ENCODE results near the gene FGFRL1.
"Not testable (repeated sequence)": the region's sequence is repeated elsewhere in the genome, so short reads cannot be mapped to it uniquely, and the experiment has no call there.

FGFRL1 gene

GRCh38 chr4:993111-994029, 18.1 kb upstream of the FGFRL1 start, which contains the start of gene SLC26A1:
Gene SLC26A1, minus strand, starts transcription at chr4:993404. Its CDS starts 1,701 bp downstream, at chr4:991703.
- no peak for DNase-seq

- DNase-seq, result no peak
Observed at GRCh38 chr4:995311-996026, 16.0 kb upstream of the FGFRL1 start.

- DNase-seq, result no peak
Observed at GRCh38 chr4:996030-996996, 15.1 kb upstream of the FGFRL1 start.

- DNase-seq, result no peak
Observed at GRCh38 chr4:996997-997374, 14.4 kb upstream of the FGFRL1 start.

GRCh38 chr4:997375-998071, 13.9 kb upstream of the FGFRL1 start:
- DNase-seq, result no peak

- DNase-seq, result no peak
Observed at GRCh38 chr4:998096-998691, 13.2 kb upstream of the FGFRL1 start.

GRCh38 chr4:999240-999863, 12.1 kb upstream of the FGFRL1 start:
- DNase-seq, result not testable (repeated sequence)

GRCh38 chr4:999882-1000425, 11.5 kb upstream of the FGFRL1 start:
- DNase-seq, result no peak

GRCh38 chr4:1000686-1001260, 10.7 kb upstream of the FGFRL1 start:
- DNase-seq, result no peak

GRCh38 chr4:1001561-1002130, 9.8 kb upstream of the FGFRL1 start:
- DNase-seq, result no peak

- DNase-seq, result no peak
Observed at GRCh38 chr4:1002131-1002630, 9.2 kb upstream of the FGFRL1 start.

- DNase-seq, result no peak
Observed at GRCh38 chr4:1002631-1003251, 8.7 kb upstream of the FGFRL1 start.

GRCh38 chr4:1003271-1004070, 8.0 kb upstream of the FGFRL1 start:
- DNase-seq, result no peak

- DNase-seq, result no peak
Observed at GRCh38 chr4:1004071-1004418, 7.4 kb upstream of the FGFRL1 start.

- DNase-seq, result no peak
Observed at GRCh38 chr4:1004557-1005485, 6.6 kb upstream of the FGFRL1 start.

GRCh38 chr4:1006856-1007255, 4.6 kb upstream of the FGFRL1 start:
- no peak for DNase-seq

GRCh38 chr4:1008840-1009541, 2.4 kb upstream of the FGFRL1 start:
- no peak for DNase-seq
